SK-N-MC (cell line): ENCODE measurements around the gene HHAT.

Experiments used
- DNase-seq: peaks from one replicate; pipeline ENCODE4 v3.0.0-alpha.2; 2011; ENCODE audit warnings: low read depth, low spot score
- H3K27ac ChIP-seq: fragments of 200-600 bp; sonication (generic); 2 replicates; pipeline ENCODE4 v1.5.1; 2016; ENCODE audit warnings: mixed run types
- H3K36me3 ChIP-seq: fragments of 200-600 bp; sonication (generic); 2 replicates; pipeline ENCODE4 v1.6.1; 2017; ENCODE audit warnings: antibody characterized with exemption, low read length, mixed read lengths; ENCODE audit not compliant: insufficient read depth
- H3K4me3 ChIP-seq: fragments of 200-600 bp; sonication (generic); 2 replicates; pipeline ENCODE4 v1.5.1; 2016
- H3K9ac ChIP-seq: fragments of 200-600 bp; sonication (generic); 2 replicates; pipeline ENCODE4 v1.8.0; 2017; ENCODE audit warnings: mixed run types, mixed read lengths; ENCODE audit not compliant: insufficient read length
- H3K9me3 ChIP-seq: fragments of 200-600 bp; sonication (generic); 2 replicates; pipeline ENCODE4 v1.6.1; 2017; ENCODE audit warnings: low read depth, mild to moderate bottlenecking, antibody characterized with exemption, low read length, moderate library complexity, mixed read lengths
- EZH2 ChIP-seq: fragments of 200-600 bp; sonication (generic); IDR thresholded peaks from one replicate; pipeline ENCODE4 v1.6.1; 2017; ENCODE audit warnings: antibody characterized with exemption
- FOXP2 ChIP-seq: optimal IDR thresholded peaks from 2 replicates; pipeline ENCODE3; 2011; ENCODE audit warnings: mild to moderate bottlenecking, moderate library complexity; ENCODE audit not compliant: insufficient read depth; ENCODE audit errors: extremely low read length, control extremely low read depth
- POLR2AphosphoS5 ChIP-seq: IDR thresholded peaks from 2 replicates; pipeline ENCODE4 v1.6.1; 2012; ENCODE audit warnings: mild to moderate bottlenecking, low read depth, low read length, borderline replicate concordance

Gene HHAT

DNA sequence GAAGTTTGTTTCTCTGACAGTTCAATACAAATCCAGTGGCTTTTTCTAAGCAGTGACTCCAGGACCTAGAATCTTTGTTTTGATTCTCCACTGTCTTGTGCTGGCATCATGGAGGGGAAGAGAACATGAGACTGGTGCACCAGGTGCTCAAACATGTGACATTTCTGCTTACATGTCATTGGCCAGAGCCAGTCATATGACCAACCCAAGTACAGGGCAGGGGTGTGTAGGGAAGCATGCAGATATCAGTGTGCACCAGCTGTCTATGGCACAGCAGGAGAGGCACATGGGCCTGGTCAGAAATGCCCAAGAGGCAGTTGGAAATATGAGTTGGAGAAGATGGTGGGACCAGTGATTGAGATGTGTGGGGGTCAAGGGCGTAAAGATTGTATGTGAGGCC, 297.0 kb downstream of the HHAT start:
- Histone ChIP-seq H3K9ac (no peak overlapping the region), H3K9me3 (no peaks in the 10 kb centered on the region), H3K36me3 (no peaks in the 10 kb centered on the region), H3K27ac (no peak overlapping the region), H3K4me3 (no peak overlapping the region)
- TF ChIP-seq POLR2AphosphoS5 (no peak), FOXP2 (no peak), EZH2 (no peak)
- DNase-seq: no peak

DNA sequence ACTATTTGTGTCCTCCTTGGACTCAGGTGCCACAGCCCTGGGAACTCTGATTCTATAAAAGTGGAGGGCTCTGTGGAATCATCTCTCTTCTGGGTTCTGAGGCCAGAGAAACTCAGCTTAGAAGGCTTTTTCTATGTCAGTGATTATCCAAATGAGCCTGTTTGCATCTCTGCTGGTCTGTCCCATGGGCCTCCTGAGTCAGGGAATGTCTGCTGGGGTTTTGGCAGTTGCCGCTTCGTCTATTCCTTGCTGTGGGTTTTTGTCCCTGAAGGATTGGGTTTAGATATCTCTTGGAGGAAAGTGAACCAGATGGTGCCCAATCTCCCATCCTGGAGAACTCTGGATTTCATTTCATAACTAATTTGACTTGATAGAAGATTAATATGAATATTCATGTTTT, 297.6 kb downstream of the HHAT start:
- no peak overlapping the region for H3K27ac ChIP-seq
- TF ChIP-seq EZH2: no peak
- TF ChIP-seq POLR2AphosphoS5: no peak
- TF ChIP-seq FOXP2: no peak
- no peaks in the 10 kb centered on the region for H3K9me3 ChIP-seq
- no peak overlapping the region for H3K4me3 ChIP-seq
- no peak overlapping the region for H3K9ac ChIP-seq
- DNase-seq: no peak
- H3K36me3 ChIP-seq: no peaks in the 10 kb centered on the region

DNA sequence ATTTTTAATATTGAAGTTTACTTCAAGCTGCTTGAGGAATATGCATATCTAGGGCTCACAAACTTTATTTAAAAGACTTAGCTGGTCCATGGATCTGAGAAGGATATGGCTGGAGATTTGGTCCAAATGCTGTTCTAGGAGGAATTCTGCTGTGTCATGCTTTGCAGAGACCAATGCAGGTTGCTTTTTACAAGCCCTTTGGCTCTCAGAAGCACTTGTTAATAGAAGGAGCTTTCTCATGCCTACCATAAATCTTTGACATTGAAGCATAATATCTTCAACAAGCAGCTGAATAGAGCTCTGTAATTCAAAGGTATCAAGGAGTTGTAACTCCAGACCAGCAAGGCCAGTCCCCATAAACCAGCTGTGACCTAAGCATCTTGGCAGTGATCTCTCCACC, 299.1 kb downstream of the HHAT start:
- no peak overlapping the region for H3K27ac ChIP-seq
- TF ChIP-seq EZH2: no peak
- no peak for TF ChIP-seq FOXP2
- TF ChIP-seq POLR2AphosphoS5: no peak
- H3K9me3 ChIP-seq: no peaks in the 10 kb centered on the region
- no peak for DNase-seq
- H3K9ac ChIP-seq: no peak overlapping the region
- no peak overlapping the region for H3K4me3 ChIP-seq
- H3K36me3 ChIP-seq: no peaks in the 10 kb centered on the region

DNA sequence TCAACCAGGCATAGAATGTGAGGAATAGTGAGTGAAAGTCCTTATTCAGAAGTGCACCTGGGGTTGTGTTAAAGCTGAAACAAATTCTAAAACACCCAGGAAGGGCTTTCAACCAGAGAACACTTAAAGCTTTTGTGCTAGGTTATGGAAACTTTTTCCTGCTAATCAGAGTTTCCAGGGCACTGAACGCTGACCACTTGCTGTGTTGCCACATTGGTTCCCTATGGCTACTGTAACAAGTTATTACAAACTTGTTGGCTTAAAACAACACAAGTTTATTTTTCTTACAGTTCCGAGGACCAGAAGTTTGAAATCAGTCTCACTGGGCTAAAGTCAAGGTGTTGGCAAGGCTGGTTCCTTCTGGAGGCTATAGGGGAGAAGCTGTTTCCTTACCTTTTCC, 300.6 kb downstream of the HHAT start:
- H3K27ac ChIP-seq: no peak overlapping the region
- H3K36me3 ChIP-seq: no peaks in the 10 kb centered on the region
- no peaks in the 10 kb centered on the region for H3K9me3 ChIP-seq
- H3K9ac ChIP-seq: no peak overlapping the region
- H3K4me3 ChIP-seq: no peak overlapping the region
- TF ChIP-seq POLR2AphosphoS5 (no peak), FOXP2 (no peak), EZH2 (no peak)
- DNase-seq: no peak

DNA sequence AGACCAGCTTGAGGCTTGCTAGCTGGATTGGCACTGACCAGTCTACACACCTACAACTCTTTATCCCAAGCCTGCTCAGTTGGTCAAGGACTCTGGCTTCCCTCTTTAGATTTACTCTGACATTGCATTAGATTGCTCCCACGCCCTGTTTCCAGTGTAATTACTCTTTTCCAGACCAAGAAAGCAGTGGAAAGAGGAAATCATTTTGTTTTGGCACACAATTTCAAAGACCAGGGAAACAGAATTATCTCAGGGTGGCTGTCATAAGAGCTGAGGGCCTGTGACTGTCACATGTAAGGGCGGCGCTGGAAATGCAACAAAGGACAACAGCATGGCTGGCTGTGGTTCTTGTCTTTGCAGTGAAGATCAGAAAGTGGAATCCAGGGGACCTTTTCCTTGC, 302.7 kb downstream of the HHAT start:
- Histone ChIP-seq H3K4me3 (no peak overlapping the region), H3K27ac (no peak overlapping the region), H3K9me3 (no peaks in the 10 kb centered on the region), H3K9ac (no peak overlapping the region), H3K36me3 (no peaks in the 10 kb centered on the region)
- TF ChIP-seq FOXP2: no peak
- TF ChIP-seq POLR2AphosphoS5: no peak
- no peak for TF ChIP-seq EZH2
- no peak for DNase-seq

DNA sequence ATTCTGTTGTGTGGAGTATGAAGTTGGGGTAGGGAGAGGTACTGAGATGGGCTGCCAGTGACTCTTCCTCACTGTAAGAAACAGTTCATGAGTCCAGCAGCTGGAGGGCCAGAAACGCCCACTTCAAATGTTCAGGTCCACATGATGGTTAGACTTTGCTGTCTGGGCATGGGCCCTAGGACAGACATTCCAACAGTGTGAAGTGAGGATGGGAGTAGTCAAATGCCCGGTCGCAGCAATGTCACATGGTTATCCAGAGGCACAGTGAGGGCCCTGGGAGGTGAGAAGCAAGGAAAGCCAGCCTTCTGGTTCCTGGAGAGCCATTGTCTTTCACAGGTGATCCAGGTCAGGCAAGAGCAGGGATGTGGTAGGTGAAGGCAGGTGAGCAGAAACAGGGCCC, 304.4 kb downstream of the HHAT start:
- Histone ChIP-seq H3K36me3 (no peaks in the 10 kb centered on the region), H3K4me3 (no peak overlapping the region), H3K9ac (no peak overlapping the region), H3K9me3 (no peaks in the 10 kb centered on the region), H3K27ac (no peak overlapping the region)
- TF ChIP-seq EZH2 (no peak), POLR2AphosphoS5 (no peak), FOXP2 (no peak)
- no peak for DNase-seq

DNA sequence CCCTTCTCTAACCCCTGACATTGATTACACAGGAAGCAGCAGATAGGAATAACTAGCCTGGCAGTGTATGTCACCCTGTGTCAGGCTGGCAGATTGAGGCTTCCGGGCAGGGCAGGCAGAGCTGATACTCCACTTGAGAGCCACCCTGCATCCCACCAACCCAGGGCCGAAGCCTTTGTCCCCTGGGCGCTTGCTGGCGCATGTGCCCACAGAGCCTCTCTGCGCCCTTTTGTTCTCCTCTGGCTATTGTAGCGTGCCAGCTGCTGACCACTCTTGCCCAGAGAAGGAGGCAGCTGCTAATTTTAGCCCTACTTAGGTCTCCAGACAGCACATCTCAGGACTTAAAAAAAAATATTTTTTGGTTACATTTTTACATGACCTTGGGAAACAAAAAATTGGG, 304.9 kb downstream of the HHAT start:
- Histone ChIP-seq H3K9me3 (no peaks in the 10 kb centered on the region), H3K4me3 (no peak overlapping the region), H3K27ac (no peak overlapping the region), H3K36me3 (no peaks in the 10 kb centered on the region), H3K9ac (no peak overlapping the region)
- DNase-seq: no peak
- TF ChIP-seq EZH2 (no peak), FOXP2 (no peak), POLR2AphosphoS5 (no peak)

DNA sequence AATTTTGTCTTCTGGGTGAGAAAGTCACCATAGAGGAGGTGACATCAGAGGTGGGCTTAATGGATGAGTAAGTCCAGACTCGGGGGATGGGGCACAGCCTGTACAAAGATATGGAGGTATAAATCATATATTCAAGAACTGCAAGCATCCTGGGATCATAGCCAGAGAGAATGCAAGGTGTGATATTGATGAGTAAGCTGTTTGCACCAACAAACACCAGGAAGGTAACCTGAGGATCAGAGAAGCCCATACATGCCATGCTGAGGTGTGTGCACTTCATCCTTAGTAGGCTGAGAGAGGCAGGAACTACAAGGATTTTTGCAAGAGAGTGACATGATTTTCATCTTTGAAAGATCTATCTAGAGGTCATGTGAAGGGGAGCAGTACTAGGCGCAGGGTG, 306.4 kb downstream of the HHAT start:
- H3K9me3 ChIP-seq: no peaks in the 10 kb centered on the region
- H3K27ac ChIP-seq: no peak overlapping the region
- H3K9ac ChIP-seq: no peak overlapping the region
- H3K4me3 ChIP-seq: no peak overlapping the region
- H3K36me3 ChIP-seq: no peaks in the 10 kb centered on the region
- TF ChIP-seq EZH2: no peak
- TF ChIP-seq FOXP2: no peak
- TF ChIP-seq POLR2AphosphoS5: no peak
- no peak for DNase-seq

DNA sequence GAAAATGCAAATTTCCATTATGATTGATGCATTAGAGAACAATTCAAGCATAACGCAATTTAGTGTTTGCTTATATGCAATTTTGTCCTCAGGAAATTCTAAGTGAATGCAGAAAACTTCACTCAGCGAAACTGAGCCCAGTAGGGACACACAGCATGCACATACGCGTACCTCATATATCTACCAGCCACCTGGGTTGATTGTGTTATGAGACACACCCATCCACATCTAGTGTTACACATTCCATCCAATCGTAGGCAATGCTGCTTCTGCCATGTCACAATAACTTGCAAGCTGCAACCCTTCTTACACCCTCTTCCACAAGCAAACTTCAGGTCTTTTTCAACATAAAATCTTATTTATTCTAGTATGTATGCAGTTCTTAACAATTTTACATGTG, 312.9 kb downstream of the HHAT start:
- no peak for DNase-seq
- no peaks in the 10 kb centered on the region for H3K36me3 ChIP-seq
- H3K27ac ChIP-seq: no peak overlapping the region
- H3K9me3 ChIP-seq: no peaks in the 10 kb centered on the region
- H3K4me3 ChIP-seq: no peak overlapping the region
- TF ChIP-seq FOXP2 (no peak), EZH2 (no peak), POLR2AphosphoS5 (no peak)
- no peak overlapping the region for H3K9ac ChIP-seq
